Epithelial cell of esophagus (primary cell): ENCODE results near the gene KCNT1.

ENCODE experiments used
- DNase-seq: peaks from one replicate; pipeline ENCODE4 v3.0.0; 2010; ENCODE audit warnings: low read depth
- H3K4me3 ChIP-seq: 2 replicates; pipeline ENCODE4 v1.5.1; 2011; ENCODE audit warnings: mild to moderate bottlenecking, low read length, control low read depth
- CTCF ChIP-seq: IDR thresholded peaks from 2 replicates; pipeline ENCODE4 v1.5.1; 2011; ENCODE audit warnings: low read depth, mild to moderate bottlenecking, low read length, control low read depth, inconsistent platforms; ENCODE audit not compliant: insufficient read depth; ENCODE audit errors: missing control alignments

Gene KCNT1

GRCh38 chr9:135830496-135830895 lies 128.5 kb downstream of the KCNT1 start:
- TF ChIP-seq CTCF = no peak
- DNase-seq = no peak
- H3K4me3 ChIP-seq = no peak overlapping the region

GRCh38 chr9:135833864-135834263 lies 131.9 kb downstream of the KCNT1 start:
- H3K4me3 ChIP-seq = no peak overlapping the region
- DNase-seq = peak; percentile 65
- no peak for TF ChIP-seq CTCF

- H3K4me3 ChIP-seq = no peak overlapping the region
- DNase-seq = no peak
- no peak for TF ChIP-seq CTCF
These were observed 133.1 kb downstream of the KCNT1 start for GRCh38 chr9:135835131-135835530.

- H3K4me3 ChIP-seq = no peak overlapping the region
- no peak for DNase-seq
- TF ChIP-seq CTCF = no peak
These were observed 137.5 kb downstream of the KCNT1 start for GRCh38 chr9:135839516-135839915.

GRCh38 chr9:135840107-135840506 lies 138.1 kb downstream of the KCNT1 start:
- H3K4me3 ChIP-seq = no peak overlapping the region
- no peak for TF ChIP-seq CTCF
- DNase-seq = no peak

GRCh38 chr9:135840539-135840938 lies 138.6 kb downstream of the KCNT1 start:
- no peak overlapping the region for H3K4me3 ChIP-seq
- DNase-seq = no peak
- TF ChIP-seq CTCF = no peak
